Kidney (tissue), 14 donors: ENCODE data around the gene NEK11. TPM values are rescaled to one million over a fixed set of nuclear protein-coding genes. Genes with fewer than 3 reads are reported as not detected.
A peak's percentile ranks its signal among the peaks of the same experiment; 100 is the strongest.
"Not testable (repeated sequence)": the region's sequence is repeated elsewhere in the genome, so short reads cannot be mapped to it uniquely, and the experiment has no call there.

Experiments
- DNase-seq, 5 donors: peaks; one replicate each; pipeline ENCODE4 v3.0.0-alpha.2; 2013 to 2020
- FAIRE-seq: peaks from 2 replicates; lab custom pipeline; 2012; peaks lifted over from hg19 to GRCh38; lab: Jason Lieb, UNC
- H3K27ac ChIP-seq, 2 donors: one replicate each; pipeline ENCODE4 v1.7.0; 2013; ENCODE audit warnings: low read depth in 2 of 2, low read length in 2 of 2, inconsistent platforms in 1 of 2
- H3K27me3 ChIP-seq: one replicate; pipeline ENCODE4 v1.7.1; 2013; ENCODE audit warnings: low read length, inconsistent platforms; ENCODE audit not compliant: control insufficient read depth, insufficient read depth
- H3K36me3 ChIP-seq, 3 donors: one replicate each; pipeline versions ENCODE4 v1.7.0 to v1.7.1; 2013; ENCODE audit warnings: low read length in 3 of 3, control low read depth in 1 of 3, inconsistent platforms in 1 of 3; ENCODE audit not compliant: insufficient read depth in 3 of 3, control insufficient read depth in 2 of 3
- H3K4me1 ChIP-seq, 3 donors: one replicate each; pipeline versions ENCODE4 v1.7.0 to v1.7.1; 2013; ENCODE audit warnings: low read length in 3 of 3, inconsistent platforms in 1 of 3, low read depth in 1 of 3; ENCODE audit not compliant: control insufficient read depth in 2 of 3, insufficient read depth in 2 of 3
- H3K4me3 ChIP-seq, 3 donors: one replicate each; pipeline versions ENCODE4 v1.7.0 to v1.8.1; 2013; ENCODE audit warnings: low read length in 3 of 3, control low read depth in 1 of 3, inconsistent platforms in 1 of 3
- H3K9ac ChIP-seq, 3 donors: one replicate each; pipeline versions ENCODE4 v1.7.0 to v1.7.1; 2013; ENCODE audit warnings: low read length in 3 of 3, control low read depth in 1 of 3, inconsistent platforms in 1 of 3
- H3K9me3 ChIP-seq, 3 donors: one replicate each; pipeline versions ENCODE4 v1.7.0 to v1.7.1; 2013; ENCODE audit warnings: low read length in 3 of 3, control low read depth in 1 of 3, inconsistent platforms in 1 of 3; ENCODE audit not compliant: control insufficient read depth in 2 of 3, insufficient read depth in 1 of 3
- CTCF ChIP-seq: IDR thresholded peaks from 3 replicates; pipeline ENCODE4 v1.5.1; 2012; ENCODE audit warnings: mild to moderate bottlenecking, moderate library complexity, borderline replicate concordance; ENCODE audit not compliant: insufficient read depth; ENCODE audit errors: extremely low read depth
- intact Hi-C: fragments of 100-400 bp; cut with DNase I; formaldehyde crosslinking; loops from one replicate; pipeline ENCODE4 v1.11.1; 2022
- polyA plus RNA-seq: library from polyadenylated mRNA; stranded (reverse); fragments of 350-450 nt; fragmentation: Illumina TruSeq; extraction: RNeasy Lipid Tissue Mini Kit (QIAGEN cat#74804); gene quantifications from one replicate; pipeline ENCODE4 v1.2.3, GENCODE V29; 2014; ENCODE audit warnings: low read depth, low replicate concordance; ENCODE audit not compliant: insufficient read depth
- total RNA-seq: library from RNA; stranded (reverse); fragmentation: NEBNext Ultra II Directional; extraction: Animal tissue kit (Norgen Biotek cat#: 25700); gene quantifications from one replicate; pipeline ENCODE4 v1.2.1, GENCODE V29; 2021
- donor health status: control.
- donor health status: control.
- donor health status: control.
- donor health status: control.
- donor health status: control.
- donor health status: DM: yes; HTN: yes; CAD: no.
- donor health status: Normal renal cell carcinoma (clear cell type).

Gene NEK11
- total and polyA plus RNA-seq, 2 donors from 2014 or later = 7.9 to 13.2 TPM

GRCh38 chr3:131357275-131357674 lies 330.6 kb downstream of the NEK11 start:
- no peak for TF ChIP-seq CTCF
- Histone ChIP-seq H3K9me3 (no peaks in the 10 kb centered on the region), H3K27ac (no peak overlapping the region), H3K4me3 (no peak overlapping the region), H3K9ac (no peak overlapping the region), H3K36me3 (no peaks in the 10 kb centered on the region), H3K27me3 (no peaks in the 10 kb centered on the region), H3K4me1 (peaks cover 0 to 6% (median 0%) of the 10 kb centered on the region in 3 donors)
- DNase-seq = no peak
- intact Hi-C loops = no loop called here
- no peak for FAIRE-seq

- no peak for TF ChIP-seq CTCF
- Histone ChIP-seq H3K4me3 (peak overlapping the region in 1 of 3 donors; percentile 19), H3K9me3 (no peaks in the 10 kb centered on the region), H3K36me3 (no peaks in the 10 kb centered on the region), H3K4me1 (peaks cover 0 to 2% (median 0%) of the 10 kb centered on the region in 3 donors), H3K9ac (no peak overlapping the region), H3K27ac (peak overlapping the region in 1 of 2 donors; percentile 63), H3K27me3 (no peaks in the 10 kb centered on the region)
- intact Hi-C loops = no loop called here
- FAIRE-seq (no peak), DNase-seq (no peak)
These were observed 333.6 kb downstream of the NEK11 start for GRCh38 chr3:131360191-131360755.

- H3K27me3 ChIP-seq, H3K9me3 ChIP-seq, intact Hi-C loops, H3K36me3 ChIP-seq, FAIRE-seq, H3K4me1 ChIP-seq, DNase-seq: not testable (repeated sequence)
- H3K27ac ChIP-seq = peak overlapping the region; percentile 82 to 91
- H3K4me3 ChIP-seq = peak overlapping the region in 2 of 3 donors; percentile 61 to 74
- peak overlapping the region in 1 of 3 donors; percentile 13 for H3K9ac ChIP-seq
These were observed 334.4 kb downstream of the NEK11 start for GRCh38 chr3:131361066-131361463.

GRCh38 chr3:131361464-131362421 lies 335.1 kb downstream of the NEK11 start:
- Histone ChIP-seq H3K9me3 (no peaks in the 10 kb centered on the region), H3K27me3 (no peaks in the 10 kb centered on the region), H3K9ac (peak overlapping the region; percentile 16 to 55 (median 36)), H3K4me3 (peak overlapping the region; percentile 23 to 74 (median 61)), H3K4me1 (peaks cover 0 to 2% (median 0%) of the 10 kb centered on the region in 3 donors), H3K36me3 (no peaks in the 10 kb centered on the region), H3K27ac (peak overlapping the region; percentile 82 to 91)
- no peak for FAIRE-seq
- intact Hi-C loops = no loop called here
- DNase-seq = peak; percentile 80 to 96 (median 83)
- TF ChIP-seq CTCF = no peak
